Measurements from ENCODE around the gene CHST10.
"Not testable (repeated sequence)": the region's sequence is repeated elsewhere in the genome, so short reads cannot be mapped to it uniquely, and the experiment has no call there.

Gene CHST10

GRCh38 chr2:100416935-100417710 lies at the start of gene CHST10:
CHST10 (minus strand) TSS chr2:100417668; CDS start chr2:100406675, 10,993 bp downstream.
- DNase-seq = peak; percentile 24

GRCh38 chr2:100460904-100461530 lies 43.5 kb upstream of the CHST10 start:
- DNase-seq = no peak

- DNase-seq = not testable (repeated sequence)
Measured at GRCh38 chr2:100456357-100456756, 38.9 kb upstream of the CHST10 start.

GRCh38 chr2:100453853-100454252 lies 36.4 kb upstream of the CHST10 start:
- no peak for DNase-seq

GRCh38 chr2:100451734-100452133 lies 34.3 kb upstream of the CHST10 start:
- DNase-seq = no peak

GRCh38 chr2:100451092-100451491 lies 33.6 kb upstream of the CHST10 start:
- DNase-seq = no peak

GRCh38 chr2:100446696-100447095 lies 29.2 kb upstream of the CHST10 start:
- no peak for DNase-seq

- no peak for DNase-seq
Measured at GRCh38 chr2:100437751-100438150, 20.3 kb upstream of the CHST10 start.

- no peak for DNase-seq
Measured at GRCh38 chr2:100429726-100430125, 12.3 kb upstream of the CHST10 start.

- no peak for DNase-seq
Measured at GRCh38 chr2:100427627-100428258, 10.3 kb upstream of the CHST10 start.

- no peak for DNase-seq
Measured at GRCh38 chr2:100427111-100427510, 9.6 kb upstream of the CHST10 start.

- DNase-seq = no peak
Measured at GRCh38 chr2:100426384-100426720, 8.9 kb upstream of the CHST10 start.

GRCh38 chr2:100425573-100426383 lies 8.3 kb upstream of the CHST10 start:
- DNase-seq = no peak

- DNase-seq = no peak
Measured at GRCh38 chr2:100425107-100425506, 7.6 kb upstream of the CHST10 start.

- no peak for DNase-seq
Measured at GRCh38 chr2:100424277-100424875, 6.9 kb upstream of the CHST10 start.

- no peak for DNase-seq
Measured at GRCh38 chr2:100423631-100424030, 6.2 kb upstream of the CHST10 start.

GRCh38 chr2:100422320-100423055 lies 5.0 kb upstream of the CHST10 start:
- DNase-seq = no peak

GRCh38 chr2:100419915-100420314 lies 2.4 kb upstream of the CHST10 start:
- DNase-seq = no peak

- DNase-seq = no peak
Measured at GRCh38 chr2:100418406-100418962, 1.0 kb upstream of the CHST10 start.

- DNase-seq = no peak
Measured at GRCh38 chr2:100417711-100418124, 250 bp upstream of the CHST10 start.

GRCh38 chr2:100416397-100416934 lies 1.0 kb downstream of the CHST10 start:
- no peak for DNase-seq

All from NCI-H446 treated with DMSO at 0.1 percent for 48 hours (cell line).